Measurements from ENCODE around the gene CD34.

GRCh38 chr1:207852576-207853371 lies 58.2 kb downstream of the CD34 start:
- no peak for TF ChIP-seq CTCF (IDR thresholded peaks at IDR 0.05; ENCODE audit: low read length)
- no peak for TF ChIP-seq EZH2 (IDR thresholded peaks at IDR 0.05; ENCODE audit: borderline replicate concordance, low read length)
